ENCODE results near the gene CLDN12.

Gene CLDN12

DNA sequence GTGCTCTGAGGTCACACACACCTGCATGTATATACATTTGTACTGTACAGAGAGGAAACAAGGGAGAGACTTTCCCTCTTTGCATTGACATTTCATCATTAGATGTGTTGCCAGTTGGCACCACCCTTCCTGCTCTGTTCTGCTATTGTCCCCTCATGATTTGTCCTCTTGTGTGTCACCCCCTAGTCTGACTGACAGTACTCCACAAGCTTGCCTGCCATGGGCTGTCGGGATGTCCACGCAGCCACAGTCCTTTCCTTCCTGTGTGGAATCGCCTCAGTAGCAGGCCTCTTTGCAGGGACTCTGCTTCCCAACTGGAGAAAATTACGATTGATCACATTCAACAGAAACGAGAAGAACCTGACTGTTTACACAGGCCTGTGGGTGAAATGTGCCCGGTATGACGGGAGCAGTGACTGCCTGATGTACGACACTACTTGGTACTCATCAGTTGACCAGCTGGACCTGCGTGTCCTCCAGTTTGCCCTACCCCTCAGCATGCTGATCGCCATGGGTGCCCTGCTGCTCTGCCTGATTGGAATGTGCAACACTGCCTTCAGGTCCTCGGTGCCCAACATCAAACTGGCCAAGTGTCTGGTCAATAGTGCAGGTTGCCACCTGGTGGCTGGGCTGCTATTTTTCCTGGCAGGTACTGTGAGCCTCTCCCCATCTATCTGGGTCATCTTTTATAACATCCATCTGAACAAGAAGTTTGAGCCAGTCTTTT, 9.4 kb downstream of the CLDN12 start:
- no peak overlapping the region for H3K4me3 ChIP-seq (ENCODE audit: low read depth, low read length)
- TF ChIP-seq POLR2A (IDR thresholded peaks at IDR 0.05; ENCODE audit: extremely low read depth, insufficient read length) (no peak), CTCF (IDR thresholded peaks at IDR 0.05; ENCODE audit: low read depth, low read length) (peak; percentile 49), MYC (IDR thresholded peaks at IDR 0.05; ENCODE audit: low read depth, low read length) (no peak)
- peak; percentile 57 for DNase-seq (ENCODE audit: low read depth)

DNA sequence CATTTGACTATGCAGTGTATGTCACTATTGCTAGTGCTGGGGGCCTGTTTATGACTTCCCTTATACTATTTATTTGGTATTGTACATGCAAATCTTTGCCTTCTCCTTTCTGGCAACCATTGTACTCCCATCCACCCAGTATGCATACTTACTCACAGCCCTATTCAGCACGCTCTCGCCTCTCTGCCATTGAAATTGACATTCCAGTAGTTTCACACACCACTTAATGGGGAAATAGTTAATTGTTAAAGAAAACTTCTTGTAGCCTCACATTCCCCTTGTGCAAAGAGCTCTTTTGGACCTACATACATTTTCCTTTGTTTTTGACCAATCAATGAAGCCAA, 9.9 kb downstream of the CLDN12 start:
- DNase-seq (ENCODE audit: low read depth): no peak
- TF ChIP-seq POLR2A (IDR thresholded peaks at IDR 0.05; ENCODE audit: extremely low read depth, insufficient read length) (no peak), CTCF (IDR thresholded peaks at IDR 0.05; ENCODE audit: low read depth, low read length) (no peak), MYC (IDR thresholded peaks at IDR 0.05; ENCODE audit: low read depth, low read length) (no peak)
- TF ChIP-seq, protein P1, sequence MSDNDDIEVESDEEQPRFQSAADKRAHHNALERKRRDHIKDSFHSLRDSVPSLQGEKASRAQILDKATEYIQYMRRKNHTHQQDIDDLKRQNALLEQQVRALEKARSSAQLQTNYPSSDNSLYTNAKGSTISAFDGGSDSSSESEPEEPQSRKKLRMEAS (IDR thresholded peaks at IDR 0.05; ENCODE audit: low read depth, low read length): no peak
- H3K4me3 ChIP-seq (ENCODE audit: low read depth, low read length): no peak overlapping the region

- H3K4me3 ChIP-seq (ENCODE audit: low read depth, low read length): no peak overlapping the region
- TF ChIP-seq MYC (IDR thresholded peaks at IDR 0.05; ENCODE audit: low read depth, low read length) (no peak), CTCF (IDR thresholded peaks at IDR 0.05; ENCODE audit: low read depth, low read length) (no peak), POLR2A (IDR thresholded peaks at IDR 0.05; ENCODE audit: extremely low read depth, insufficient read length) (no peak)
- TF ChIP-seq, protein P1 (IDR thresholded peaks at IDR 0.05; ENCODE audit: low read depth, low read length): no peak
- no peak for DNase-seq (ENCODE audit: low read depth)
Measured at GRCh38 chr7:90421651-90422050, 18.4 kb downstream of the CLDN12 start.

DNA sequence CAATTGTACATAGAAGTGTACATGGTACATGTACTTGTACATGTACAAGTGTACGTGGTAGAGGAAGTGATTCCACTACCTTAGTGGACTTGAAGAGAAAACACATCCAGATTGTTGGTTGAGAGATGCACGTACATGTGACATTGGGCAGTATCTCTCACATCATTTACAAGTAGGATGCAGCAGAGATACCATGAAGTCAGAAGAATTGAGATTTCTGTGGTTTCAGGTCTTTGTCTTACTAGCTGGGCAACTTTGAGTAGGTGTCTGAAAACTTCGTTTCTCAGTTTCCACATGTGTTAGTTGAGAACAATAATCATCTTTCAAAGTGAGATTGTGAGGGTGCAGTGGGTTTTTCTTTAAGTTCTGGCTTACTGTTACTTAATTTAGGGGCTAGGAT, 21.5 kb downstream of the CLDN12 start:
- H3K4me3 ChIP-seq (ENCODE audit: low read depth, low read length): no peak overlapping the region
- no peak for DNase-seq (ENCODE audit: low read depth)
- TF ChIP-seq CTCF (IDR thresholded peaks at IDR 0.05; ENCODE audit: low read depth, low read length) (no peak), POLR2A (IDR thresholded peaks at IDR 0.05; ENCODE audit: extremely low read depth, insufficient read length) (no peak), MYC (IDR thresholded peaks at IDR 0.05; ENCODE audit: low read depth, low read length) (no peak)
- TF ChIP-seq, protein P1 (IDR thresholded peaks at IDR 0.05; ENCODE audit: low read depth, low read length): no peak

GRCh38 chr7:90425376-90425775, 22.1 kb downstream of the CLDN12 start:
- H3K4me3 ChIP-seq (ENCODE audit: low read depth, low read length): no peak overlapping the region
- no peak for TF ChIP-seq CTCF (IDR thresholded peaks at IDR 0.05; ENCODE audit: low read depth, low read length)
- no peak for TF ChIP-seq MYC (IDR thresholded peaks at IDR 0.05; ENCODE audit: low read depth, low read length)
- TF ChIP-seq, protein P1 (IDR thresholded peaks at IDR 0.05; ENCODE audit: low read depth, low read length): no peak
- no peak for TF ChIP-seq POLR2A (IDR thresholded peaks at IDR 0.05; ENCODE audit: extremely low read depth, insufficient read length)
- DNase-seq (ENCODE audit: low read depth): peak; percentile 9

Data from NB4 (cell line).